Head of caudate nucleus (tissue), 42 donors: ENCODE results near the gene NDUFS7.

ENCODE experiments used
- DNase-seq, 42 donors: peaks; one replicate each; pipeline versions ENCODE4 v3.0.0 to v3.0.0-alpha.2; 2020 to 2021; ENCODE audit warnings: mixed read lengths in 7 of 42
- intact Hi-C: fragments of 100-400 bp; cut with DNase I; formaldehyde crosslinking; loops from one replicate; pipeline ENCODE4 v1.15.0; 2022

NDUFS7 gene

DNA sequence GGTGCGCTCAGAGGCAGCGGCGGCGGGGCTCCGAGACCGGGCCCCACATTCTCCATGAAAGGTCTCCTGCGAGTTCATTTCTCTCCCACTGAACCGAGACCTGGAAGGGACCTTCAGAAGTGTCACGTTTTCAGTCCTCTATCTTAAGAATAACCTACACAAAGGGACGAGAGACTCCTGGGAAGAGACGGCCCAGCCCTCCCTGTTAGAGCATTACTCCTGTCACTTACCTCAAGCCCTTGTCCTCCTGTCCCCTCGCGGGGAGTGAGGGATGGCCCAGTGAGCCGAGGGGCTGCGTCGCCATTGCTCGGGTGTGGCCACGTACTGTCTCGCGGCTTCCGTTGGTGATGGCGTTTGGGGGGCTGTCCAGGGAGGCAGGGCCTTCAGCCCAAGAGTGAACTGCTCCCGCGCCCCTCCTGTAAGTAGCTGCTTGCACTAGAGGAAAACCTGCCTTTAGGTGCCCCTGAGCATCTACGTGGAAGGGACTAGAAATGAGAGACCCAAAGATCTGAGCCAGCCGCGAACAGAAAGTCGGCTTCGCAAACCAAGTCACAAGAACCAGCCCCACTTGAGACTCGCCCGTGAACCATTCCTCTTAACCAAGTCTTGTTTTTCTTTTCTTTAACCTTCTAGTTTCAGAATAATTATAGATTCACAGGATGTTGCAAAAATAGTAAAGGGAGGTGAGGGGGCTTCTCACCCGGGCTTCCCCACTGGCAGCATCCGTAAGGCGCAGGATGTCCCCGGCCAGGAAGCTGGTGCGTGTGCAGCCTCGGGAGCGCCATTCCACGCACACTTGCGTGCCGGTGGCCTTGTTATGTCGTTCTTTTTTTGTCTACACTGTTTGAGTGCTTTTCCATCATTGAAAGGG is 21.1 kb upstream of the NDUFS7 start:
- intact Hi-C loops = loop anchor here (5.0 kb wide), 1 partner anchor 85 kb away; the partner anchor contains the start of gene FAM174C
- no peak for DNase-seq

DNA sequence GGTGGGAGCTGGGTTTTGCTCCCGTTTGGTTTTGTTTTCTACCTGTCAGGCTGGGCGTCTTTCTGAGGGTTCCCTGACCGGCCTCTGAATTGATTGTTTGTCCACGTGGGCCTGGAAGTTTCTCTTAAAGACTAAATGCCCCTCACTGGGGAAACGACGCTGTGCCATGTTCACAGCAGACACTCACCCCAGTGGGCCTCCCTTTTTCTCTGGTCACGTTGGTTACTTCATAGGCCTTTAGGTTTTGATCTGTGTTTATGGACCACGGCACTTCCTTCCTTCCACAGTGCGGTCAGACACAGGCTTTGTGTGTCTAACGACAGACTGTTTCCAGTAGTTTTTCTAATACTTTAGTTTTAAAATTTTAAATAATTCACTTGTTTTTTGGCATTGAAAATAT is 20.1 kb upstream of the NDUFS7 start:
- no peak for DNase-seq
- intact Hi-C loops = loop anchor here (5.0 kb wide), 1 partner anchor 86 kb away; the partner anchor contains the start of gene FAM174C

DNA sequence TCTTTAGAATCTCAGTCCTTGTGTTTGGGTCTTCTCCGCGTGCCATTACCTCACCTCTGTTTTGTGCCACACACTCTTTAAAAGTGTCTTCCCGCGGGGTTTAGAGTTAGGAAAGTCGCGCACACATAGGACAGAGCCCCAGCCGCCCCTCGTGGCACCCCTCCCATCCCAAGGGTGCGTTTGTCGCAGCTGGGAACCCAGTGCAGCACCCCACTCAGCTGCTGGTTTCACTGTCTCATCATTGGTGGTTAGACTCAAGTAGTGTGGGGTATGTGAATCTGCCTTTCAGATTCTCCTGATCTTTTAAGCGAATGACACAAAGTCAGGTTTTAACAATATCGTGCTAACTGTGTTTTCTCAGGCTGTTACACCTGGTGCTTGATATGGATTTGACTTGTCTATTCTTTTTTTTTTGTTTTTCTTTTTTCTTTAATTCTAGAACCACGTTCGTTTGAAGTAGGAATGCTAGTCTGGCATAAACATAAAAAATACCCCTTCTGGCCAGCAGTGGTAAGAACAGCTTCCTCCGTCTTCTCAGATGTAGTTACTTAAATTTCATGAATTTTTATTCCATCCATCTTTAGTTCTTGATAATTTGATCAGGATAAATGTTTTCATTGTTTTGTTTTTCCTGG is 19.5 kb upstream of the NDUFS7 start:
- intact Hi-C loops = loop anchor here (5.0 kb wide), 1 partner anchor 87 kb away; the partner anchor contains the start of gene FAM174C
- DNase-seq = no peak

DNA sequence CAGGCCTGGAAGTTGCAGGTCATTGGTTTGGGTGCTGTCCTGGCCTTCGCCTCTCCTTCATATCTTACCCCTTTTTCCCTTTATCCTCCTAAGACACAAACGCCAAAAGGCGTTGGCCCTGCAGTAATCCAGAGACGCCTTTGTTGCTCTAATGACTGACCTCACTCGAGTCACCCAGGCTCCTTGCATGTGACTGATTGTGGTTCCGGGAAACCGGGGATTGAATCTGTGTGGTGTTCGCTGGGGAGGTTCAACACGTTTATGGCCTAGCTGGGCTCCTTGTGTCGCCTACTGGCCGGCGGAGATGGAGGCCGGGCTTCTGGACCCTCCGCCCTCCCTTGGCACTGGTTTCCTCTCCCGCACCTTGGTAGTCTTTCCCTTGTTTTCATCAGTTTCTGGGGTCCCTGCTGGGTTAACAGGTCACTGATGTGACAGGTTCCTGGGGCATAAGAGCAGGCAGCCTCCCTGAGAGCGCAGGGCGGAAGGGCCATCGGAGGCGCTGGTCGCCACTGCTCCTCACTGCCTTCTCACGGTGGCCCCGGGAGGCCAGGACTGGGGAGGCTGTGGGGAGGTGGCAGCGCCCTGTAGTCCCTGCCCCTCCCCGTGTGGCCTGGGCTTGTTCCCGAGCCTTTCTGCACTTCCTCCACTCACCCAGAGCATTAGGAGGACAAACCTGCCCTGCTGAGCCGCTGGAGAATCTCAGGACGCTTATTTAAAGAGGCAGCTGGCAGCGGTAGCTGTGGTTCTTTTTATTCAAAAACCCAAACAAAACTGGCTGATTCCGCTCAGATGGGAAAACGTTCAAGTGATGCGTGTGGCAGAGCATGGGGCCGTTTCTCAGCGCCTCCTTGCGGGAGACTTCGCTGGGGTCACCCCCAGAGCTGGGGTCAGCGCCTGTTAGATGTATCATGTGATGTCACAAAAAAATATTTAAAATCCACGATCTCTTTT is 18.1 kb upstream of the NDUFS7 start:
- peak in 1 of 42 donors; percentile 61 for DNase-seq
- intact Hi-C loops = no loop called here

DNA sequence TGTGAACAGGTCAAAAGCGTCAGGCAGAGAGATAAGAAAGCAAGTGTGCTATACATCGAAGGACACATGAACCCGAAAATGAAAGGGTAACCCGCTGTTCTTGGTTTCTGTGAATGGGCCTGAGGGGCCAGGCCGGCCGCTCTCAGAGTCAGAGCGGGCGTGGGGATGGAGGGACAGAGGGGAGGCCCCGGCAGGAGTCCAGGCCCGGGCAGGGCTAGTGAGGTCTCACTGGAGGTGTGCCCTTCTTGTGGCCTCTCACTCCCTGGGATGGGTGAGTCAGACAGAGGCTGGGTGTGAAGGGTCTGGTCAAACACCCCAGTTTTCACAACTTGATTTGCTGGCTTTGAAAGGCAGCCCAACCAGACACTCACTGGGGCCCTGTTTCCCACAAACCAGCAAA is 17.4 kb upstream of the NDUFS7 start:
- intact Hi-C loops = no loop called here
- DNase-seq = no peak

DNA sequence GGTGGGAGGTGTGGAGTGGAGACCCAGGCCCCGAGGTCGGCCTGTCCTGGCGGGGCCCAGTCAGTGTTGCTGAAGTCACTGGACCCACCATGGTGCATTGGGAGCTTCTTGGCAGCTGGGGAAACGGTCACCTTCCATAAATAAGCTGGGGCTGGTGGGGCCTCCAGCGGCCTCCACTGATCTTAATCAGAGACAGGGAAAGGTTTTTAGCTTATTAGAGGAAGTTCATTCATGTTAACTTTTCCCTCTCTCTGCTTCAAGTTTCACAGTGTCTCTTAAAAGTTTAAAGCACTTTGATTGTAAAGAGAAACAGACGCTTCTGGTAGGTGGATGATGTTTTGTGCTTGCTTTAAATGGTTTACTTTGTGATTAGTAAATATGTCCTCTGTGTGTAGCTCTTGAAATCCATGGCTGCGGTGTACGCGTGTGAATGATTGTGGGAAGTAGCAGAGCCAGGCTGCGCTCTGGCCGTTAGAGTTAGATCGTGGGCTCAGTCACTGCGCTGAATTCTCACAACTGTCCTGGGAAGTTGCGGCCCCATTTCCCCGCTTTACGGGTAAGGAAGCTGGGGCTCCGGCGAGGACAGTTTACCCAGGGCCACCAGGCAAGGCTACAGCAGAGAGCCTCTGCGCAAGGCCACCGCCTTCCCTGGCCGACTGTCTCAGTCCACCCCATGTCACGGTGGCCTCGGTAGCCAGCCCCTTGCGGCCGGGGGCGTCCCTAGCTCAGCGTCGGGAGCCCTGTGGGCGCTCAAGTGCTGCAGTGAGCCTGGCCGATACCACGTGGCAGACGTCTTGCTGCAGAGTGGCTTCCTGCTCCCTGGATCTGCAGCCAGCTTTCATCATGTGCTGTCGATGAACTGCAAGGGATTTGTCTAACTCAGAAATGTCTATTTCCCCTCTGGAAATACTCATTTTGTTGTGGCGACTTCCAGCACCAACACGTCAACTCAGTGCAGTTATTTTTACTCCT is 16.5 kb upstream of the NDUFS7 start:
- DNase-seq = peak in 1 of 42 donors; percentile 22
- intact Hi-C loops = no loop called here

DNA sequence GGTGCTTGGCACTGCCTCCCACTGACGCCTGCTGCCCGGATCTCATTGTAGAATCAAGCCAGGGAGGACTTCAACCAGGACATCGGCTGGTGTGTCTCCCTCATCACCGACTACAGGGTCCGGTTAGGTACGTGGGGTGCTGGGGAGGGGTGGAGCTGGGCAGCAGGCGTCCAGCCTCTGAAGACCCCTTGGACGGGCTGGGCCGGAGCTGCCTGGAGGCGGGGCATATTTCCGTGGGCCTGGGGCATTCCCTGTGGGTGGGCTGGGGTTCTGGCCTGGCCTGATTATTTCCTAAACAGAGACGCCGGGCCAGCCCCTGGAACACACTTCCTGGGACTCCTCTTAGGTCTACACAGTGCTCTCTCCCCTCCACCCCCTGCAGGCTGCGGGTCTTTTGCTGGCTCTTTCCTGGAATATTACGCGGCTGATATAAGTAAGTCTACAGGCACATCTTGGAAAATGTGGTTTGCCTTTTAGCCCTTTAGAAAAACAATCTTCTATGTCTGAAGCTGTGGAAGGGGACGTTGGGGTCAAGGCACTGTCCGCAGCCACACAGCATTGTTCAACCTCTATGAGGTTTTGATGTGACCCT is 14.4 kb upstream of the NDUFS7 start:
- intact Hi-C loops = no loop called here
- DNase-seq = no peak

DNA sequence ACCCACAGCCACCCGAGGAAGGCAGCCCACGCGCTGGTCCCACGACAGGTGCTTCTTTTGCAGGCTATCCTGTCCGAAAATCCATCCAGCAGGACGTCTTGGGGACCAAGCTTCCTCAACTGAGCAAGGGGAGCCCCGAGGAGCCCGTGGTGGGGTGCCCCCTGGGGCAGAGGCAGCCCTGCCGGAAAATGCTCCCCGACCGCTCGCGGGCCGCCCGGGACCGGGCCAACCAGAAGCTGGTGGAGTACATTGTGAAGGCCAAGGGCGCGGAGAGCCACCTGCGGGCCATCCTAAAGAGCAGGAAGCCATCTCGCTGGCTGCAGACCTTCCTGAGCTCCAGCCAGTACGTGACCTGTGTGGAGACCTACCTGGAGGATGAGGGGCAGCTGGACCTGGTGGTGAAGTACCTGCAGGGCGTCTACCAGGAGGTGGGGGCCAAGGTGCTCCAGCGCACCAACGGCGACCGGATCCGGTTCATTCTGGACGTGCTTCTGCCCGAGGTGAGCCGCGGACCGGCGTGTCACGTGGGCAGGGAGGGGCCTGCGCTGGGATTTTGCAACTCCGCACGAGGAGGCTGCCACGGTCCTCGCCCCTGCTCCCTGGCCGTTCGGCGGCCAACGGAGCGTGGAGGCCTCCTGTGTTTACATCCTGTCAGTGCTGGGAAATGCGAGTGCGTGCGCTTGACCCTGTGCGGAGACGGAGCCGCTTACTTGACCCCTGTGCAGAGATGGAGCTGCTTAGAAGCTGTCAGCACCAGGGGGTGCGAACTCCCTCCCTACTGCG is 12.9 kb upstream of the NDUFS7 start:
- intact Hi-C loops = no loop called here
- DNase-seq = no peak

DNA sequence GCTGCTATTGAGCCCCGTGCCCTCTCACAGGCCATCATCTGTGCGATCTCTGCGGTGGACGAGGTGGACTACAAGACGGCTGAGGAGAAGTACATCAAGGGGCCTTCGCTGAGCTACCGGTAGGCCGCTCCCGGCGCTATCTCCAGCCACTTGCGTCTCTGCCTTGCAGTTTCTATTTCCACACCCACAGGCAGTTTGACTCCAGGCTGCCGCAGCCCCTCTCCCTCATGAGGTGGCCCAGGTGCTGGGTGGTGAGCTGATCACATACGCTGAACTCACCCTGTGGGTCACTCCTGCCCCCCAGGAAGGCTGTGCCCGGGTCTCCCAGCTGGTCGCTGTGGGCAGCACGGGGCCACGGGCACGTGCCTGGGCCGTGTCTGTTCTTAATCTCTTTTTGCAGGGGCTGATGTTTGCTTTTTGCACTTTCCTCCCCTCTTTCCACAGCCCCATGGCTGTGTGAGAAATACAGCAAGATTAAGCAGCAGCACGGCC is 10.6 kb upstream of the NDUFS7 start:
- no peak for DNase-seq
- intact Hi-C loops = no loop called here

DNA sequence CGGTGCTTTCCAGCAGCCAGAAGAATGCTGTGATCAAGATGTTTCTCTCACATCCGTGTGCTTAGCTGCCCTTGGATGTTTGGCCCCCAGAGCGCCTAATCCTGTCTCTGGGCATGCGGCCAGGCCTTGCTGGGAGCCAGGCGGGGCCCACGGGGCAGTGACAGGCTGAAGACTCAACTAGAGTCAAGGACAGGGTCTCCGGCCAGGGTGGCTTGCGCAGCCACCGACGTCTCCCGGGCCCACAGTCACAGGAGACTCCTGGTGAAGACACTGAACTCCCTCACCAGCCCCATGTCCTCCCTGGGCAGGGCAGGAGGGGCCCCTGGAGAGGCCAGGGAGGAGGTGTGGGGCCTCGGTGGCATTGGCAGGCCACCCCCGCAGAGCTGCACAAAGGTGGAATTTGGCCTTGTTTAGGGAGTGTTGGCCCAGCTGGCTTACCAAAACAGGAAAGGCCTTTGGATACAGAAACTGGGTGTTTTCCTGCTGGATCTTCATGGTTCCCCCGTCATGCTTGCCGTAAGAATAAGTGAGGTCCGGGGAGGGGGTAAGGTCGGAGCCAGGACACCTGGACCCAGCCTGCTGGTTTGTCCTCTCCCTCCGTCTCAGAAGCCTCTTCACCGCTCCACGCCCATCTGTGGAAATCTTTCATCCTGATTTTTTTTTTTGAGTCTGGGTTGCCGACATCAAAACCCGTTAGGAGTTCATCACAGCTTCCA is 10.0 kb upstream of the NDUFS7 start:
- DNase-seq = peak in 27 of 42 donors; percentile 34 to 85 (median 65)
- intact Hi-C loops = no loop called here

DNA sequence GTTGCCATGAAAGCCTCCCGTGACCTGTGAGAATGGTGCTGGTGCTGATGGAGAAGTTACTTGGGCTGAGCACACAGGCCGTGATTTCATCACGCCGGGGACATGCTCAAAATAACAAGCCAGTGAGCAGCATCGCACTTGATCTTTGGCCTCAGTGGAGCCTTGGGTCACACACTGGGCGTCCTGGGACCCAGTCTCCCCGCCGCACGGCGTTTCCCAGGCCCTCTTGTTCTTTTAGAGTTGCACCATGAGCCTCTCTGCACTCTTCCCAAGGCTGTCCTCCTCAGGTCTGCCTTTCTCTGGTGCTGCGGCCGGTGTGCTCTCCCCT is 9.5 kb upstream of the NDUFS7 start:
- intact Hi-C loops = no loop called here
- no peak for DNase-seq

DNA sequence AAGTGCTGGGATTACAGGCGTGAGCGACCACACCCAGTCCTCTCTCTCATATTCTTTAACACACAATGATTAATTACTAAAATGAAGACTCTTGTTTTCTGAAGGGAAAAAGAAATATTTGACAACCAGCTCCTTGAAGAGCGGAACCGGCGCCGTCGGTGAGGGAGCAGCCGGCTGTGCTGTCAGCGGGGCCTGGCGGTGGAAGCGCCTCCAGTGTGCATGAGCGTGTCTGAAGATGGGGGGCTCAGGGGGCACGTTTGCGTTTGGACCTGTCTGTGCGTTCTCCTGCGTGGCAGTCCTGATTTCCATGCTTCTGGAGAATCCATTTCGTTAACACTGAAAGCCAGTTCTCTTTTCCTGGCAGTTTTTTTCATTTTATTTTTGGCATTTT is 7.3 kb upstream of the NDUFS7 start:
- intact Hi-C loops = no loop called here
- no peak for DNase-seq

DNA sequence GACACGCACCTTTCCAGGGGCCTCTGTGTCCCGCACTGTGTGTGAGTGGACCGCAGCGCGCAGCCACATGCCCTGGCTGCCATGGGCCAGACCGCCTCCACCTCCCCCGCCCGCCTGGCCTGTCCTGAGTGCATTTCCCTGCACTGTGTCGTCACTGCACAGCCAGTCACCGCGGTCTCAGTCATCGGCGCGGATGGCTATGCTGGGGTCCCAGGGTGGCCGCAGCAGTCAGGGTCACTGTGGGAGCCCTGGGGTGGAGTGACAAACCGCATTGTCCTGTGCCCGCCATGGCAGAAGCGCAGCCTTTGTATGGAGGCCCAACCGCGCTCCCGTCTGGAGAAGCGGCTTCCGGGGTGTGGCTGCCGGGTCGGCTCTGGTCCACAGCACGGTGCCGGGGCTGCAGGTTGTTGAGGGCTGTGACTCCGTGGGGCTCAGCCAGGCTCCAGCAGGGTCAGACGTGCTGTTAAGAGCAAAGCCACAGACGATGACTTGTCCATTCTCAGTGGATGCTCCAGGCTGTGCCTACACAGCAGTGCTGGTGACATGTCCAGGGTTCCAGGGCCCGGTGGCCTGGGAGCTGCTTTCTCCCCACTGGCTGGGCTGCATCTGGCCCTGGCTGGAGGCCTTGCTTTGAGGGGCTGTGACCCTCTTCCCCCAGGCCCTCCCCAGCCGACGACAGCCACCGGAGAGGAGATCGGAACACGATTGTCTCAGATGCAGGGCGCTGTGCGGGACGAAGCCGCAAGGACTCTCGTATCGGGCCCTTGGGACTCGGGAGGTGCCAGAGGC is 6.3 kb upstream of the NDUFS7 start:
- intact Hi-C loops = no loop called here
- no peak for DNase-seq

DNA sequence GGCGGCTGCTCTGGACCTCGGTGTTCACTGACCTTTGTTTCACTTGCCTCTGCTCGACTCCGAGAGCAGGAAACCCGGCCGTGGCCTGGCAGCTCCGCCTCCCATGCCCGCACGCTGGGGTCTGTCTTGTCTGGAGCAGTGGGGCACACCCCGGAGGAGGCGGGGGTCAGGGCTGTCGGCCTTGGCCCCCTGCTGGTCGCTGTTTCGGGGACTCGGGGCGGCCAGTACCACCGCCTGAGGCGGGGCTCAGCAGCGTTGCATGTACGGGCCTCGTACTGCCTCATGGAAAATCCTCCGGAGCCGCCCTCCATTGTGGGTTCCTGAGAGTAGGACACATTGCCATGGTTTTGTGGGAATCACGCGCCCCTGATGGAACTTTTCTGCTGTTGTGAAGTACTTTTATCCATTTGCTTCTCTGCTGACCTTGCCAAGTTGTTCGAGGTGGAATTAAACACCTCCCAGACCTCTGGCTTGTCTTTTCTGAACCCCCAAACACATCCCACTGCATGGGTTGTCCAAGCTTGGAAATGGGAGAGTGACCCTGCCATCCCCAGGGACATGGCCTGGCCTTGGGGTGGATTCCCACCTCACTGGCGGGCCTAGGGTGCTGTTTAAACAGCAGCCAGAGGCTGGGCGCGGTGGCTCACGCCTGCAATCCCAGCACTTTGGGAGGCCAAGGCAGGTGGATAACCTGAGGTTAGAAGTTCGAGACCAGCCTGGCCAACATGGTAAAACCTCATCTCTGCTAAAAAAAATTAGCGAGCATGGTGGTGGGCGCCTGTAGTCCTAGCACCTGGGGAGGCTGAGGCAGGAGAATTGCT is 5.5 kb upstream of the NDUFS7 start:
- no peak for DNase-seq
- intact Hi-C loops = no loop called here
